ENCODE results near the gene PLCXD1.

PLCXD1 gene

GRCh38 chrX:334971-335757 lies 54.0 kb downstream of the PLCXD1 start:
- TF ChIP-seq CTCF (IDR thresholded peaks at IDR 0.05; ENCODE audit: extremely low read depth, missing control alignments): no peak
- DNase-seq (ENCODE audit: low spot score): no peak

GRCh38 chrX:335758-336155 lies 54.6 kb downstream of the PLCXD1 start:
- no peak for TF ChIP-seq CTCF (IDR thresholded peaks at IDR 0.05; ENCODE audit: extremely low read depth, missing control alignments)
- no peak for DNase-seq (ENCODE audit: low spot score)

DNA sequence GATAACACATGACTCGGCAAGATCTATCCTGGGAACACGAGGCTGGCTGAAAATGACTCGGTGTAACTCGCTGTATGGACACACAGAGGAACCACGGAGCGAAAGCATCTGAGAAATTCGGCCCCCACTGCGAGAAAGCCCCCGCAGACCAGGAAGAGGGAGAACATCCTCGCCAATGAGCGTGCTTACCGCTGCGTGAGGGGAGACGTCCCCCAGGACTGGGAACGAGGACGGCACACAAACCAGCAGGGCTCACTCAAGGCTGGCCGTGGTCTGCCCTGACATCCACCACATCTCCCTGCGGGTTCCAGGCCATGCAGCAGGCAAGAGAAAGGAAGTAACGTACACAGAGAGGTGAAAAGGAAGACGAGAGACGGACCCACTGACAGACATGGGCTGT lies 55.0 kb downstream of the PLCXD1 start:
- no peak for TF ChIP-seq CTCF (IDR thresholded peaks at IDR 0.05; ENCODE audit: extremely low read depth, missing control alignments)
- DNase-seq (ENCODE audit: low spot score): no peak

GRCh38 chrX:337331-337831 lies 56.2 kb downstream of the PLCXD1 start:
- no peak for TF ChIP-seq CTCF (IDR thresholded peaks at IDR 0.05; ENCODE audit: extremely low read depth, missing control alignments)

DNA sequence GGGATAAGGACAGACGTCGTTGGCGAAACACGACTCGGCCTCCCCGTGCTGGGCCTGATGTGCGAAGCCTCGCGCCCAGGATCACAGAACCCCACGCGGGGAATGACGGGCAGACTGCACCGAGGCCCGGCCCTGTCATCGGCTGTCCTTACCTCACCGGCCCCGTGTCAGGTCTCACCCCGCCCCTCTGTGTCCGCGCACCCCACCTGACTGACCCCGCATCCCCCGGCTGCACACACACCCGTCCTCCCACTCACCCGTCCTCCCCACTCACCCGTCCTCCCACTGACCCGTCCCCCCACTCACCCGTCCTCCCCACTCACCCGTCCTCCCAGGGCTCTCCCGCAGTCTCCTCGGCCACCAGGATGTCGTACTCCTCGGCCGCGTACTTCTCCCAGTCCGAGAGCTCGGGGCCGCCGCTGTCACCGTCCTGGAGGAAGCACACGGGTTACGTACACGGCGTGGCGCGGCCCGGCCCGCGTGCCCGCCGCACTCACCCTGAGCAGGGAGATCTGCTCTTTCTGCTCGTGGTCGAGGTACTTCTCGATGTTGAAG lies 57.2 kb downstream of the PLCXD1 start:
- no peak for TF ChIP-seq CTCF (IDR thresholded peaks at IDR 0.05; ENCODE audit: extremely low read depth, missing control alignments)

More at GRCh38 chrX:337331-337831, 56.2 kb downstream of the PLCXD1 start:
- no peak for DNase-seq (ENCODE audit: low spot score)

GRCh38 chrX:338836-339400 lies 57.7 kb downstream of the PLCXD1 start:
- DNase-seq (ENCODE audit: low spot score): no peak
- no peak for TF ChIP-seq CTCF (IDR thresholded peaks at IDR 0.05; ENCODE audit: extremely low read depth, missing control alignments)

More for the DNA sequence above, 57.2 kb downstream of the PLCXD1 start:
- no peak for DNase-seq (ENCODE audit: low spot score)

DNA sequence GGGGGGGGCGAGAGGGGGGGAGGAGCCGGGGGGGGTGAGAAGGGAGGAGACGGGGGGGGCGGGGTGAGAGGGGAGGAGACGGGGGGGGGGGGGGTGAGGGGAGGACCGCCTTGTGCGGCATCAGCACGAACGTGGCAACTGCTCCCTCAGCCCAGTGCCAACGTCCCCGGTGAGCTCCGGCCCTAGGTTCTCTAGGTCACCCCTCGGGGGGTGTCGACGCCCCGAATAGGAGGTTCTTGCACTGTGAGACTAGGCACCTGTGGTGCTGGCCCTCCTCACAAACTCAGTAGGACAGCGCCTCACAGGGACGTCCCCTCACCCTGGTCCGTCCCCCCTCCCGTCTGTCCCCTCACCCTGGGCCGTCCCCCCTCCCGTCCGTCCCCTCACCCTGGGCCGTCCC lies 58.9 kb downstream of the PLCXD1 start:
- DNase-seq (ENCODE audit: low spot score): no peak
- TF ChIP-seq CTCF (IDR thresholded peaks at IDR 0.05; ENCODE audit: extremely low read depth, missing control alignments): no peak

Measured in GM20000 (cell line).